GM19395 (cell line): ENCODE measurements around the gene AAGAB.
"Not testable (repeated sequence)": the region's sequence is repeated elsewhere in the genome, so short reads cannot be mapped to it uniquely, and the experiment has no call there.

ENCODE experiments used
- ATAC-seq: cut with Tn5 transposase; IDR thresholded peaks from one replicate; pipeline ENCODE4 v1.9.1; 2021; ENCODE audit warnings: mild to moderate bottlenecking, moderate library complexity; ENCODE audit not compliant: unreplicated experiment

AAGAB gene

DNA sequence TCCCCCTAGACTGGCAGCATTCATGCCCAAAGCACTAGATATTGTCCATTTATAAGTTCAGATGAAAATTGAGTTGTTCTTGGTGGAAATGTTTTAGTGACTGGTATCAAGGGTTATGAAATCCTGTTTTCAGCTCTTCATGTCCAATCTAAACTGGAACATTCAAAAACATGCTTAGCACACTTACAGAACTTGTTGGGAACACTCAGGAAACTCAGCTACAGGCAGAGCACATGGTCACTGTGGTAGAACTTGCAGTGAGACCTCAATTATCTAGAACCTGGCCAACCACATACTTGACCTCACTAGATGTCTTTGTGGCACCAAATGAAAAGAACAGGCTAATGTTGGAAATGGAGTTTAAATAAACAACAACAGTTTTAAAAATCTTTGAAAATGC is 100.2 kb downstream of the AAGAB start:
- no peak for ATAC-seq

DNA sequence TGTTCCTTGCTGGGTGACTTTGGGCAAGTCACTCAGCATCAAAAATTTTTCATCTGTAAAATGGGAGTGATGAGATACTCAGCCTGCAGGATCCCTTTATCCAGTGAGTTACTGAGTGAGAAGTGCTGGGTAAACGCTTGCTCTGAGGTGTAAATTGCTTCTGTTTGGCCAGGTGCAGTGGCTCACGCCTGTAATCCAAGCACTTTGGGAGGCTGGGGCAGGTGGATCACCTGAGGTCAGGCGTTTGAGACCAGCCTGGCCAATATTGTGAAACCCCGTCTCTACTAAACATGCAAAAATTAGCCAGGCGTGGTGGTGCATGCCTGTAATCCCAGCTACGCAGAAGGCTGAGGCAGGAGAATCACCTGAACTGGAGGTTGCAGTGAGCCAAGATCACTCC is 101.4 kb downstream of the AAGAB start:
- ATAC-seq = not testable (repeated sequence)

DNA sequence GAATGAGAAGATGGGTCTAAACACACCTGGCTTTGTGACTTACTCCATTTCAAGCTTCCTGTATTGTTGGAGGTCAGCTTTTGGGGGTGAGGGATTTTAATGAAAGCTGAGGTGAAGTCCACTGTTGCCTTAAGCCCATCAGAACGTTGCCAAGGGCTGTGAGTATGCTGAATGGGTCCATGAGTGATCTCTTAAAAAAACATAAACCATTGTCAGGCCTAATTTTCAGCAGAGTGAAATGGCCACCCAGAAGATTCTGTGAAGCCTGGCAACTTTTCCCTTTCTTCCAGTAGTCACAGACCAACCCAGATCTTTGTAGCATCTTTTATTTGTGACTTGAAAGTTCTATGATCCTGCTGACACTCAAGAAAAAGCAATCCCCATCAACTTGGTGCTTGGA is 102.0 kb downstream of the AAGAB start:
- no peak for ATAC-seq
